Stimulated activated CD4-positive, alpha-beta T cell treated with anti-CD3 and anti-CD28 coated beads, Interleukin-1b, Interleukin-23, amount 100 ng/mL, for 48 hours (primary cell): ENCODE data around the gene ATG3.
"Not testable (repeated sequence)": the region's sequence is repeated elsewhere in the genome, so short reads cannot be mapped to it uniquely, and the experiment has no call there.

Experiments used
- DNase-seq: peaks from one replicate; pipeline ENCODE4 v3.0.0-alpha.2; 2020

The ATG3 gene

DNA sequence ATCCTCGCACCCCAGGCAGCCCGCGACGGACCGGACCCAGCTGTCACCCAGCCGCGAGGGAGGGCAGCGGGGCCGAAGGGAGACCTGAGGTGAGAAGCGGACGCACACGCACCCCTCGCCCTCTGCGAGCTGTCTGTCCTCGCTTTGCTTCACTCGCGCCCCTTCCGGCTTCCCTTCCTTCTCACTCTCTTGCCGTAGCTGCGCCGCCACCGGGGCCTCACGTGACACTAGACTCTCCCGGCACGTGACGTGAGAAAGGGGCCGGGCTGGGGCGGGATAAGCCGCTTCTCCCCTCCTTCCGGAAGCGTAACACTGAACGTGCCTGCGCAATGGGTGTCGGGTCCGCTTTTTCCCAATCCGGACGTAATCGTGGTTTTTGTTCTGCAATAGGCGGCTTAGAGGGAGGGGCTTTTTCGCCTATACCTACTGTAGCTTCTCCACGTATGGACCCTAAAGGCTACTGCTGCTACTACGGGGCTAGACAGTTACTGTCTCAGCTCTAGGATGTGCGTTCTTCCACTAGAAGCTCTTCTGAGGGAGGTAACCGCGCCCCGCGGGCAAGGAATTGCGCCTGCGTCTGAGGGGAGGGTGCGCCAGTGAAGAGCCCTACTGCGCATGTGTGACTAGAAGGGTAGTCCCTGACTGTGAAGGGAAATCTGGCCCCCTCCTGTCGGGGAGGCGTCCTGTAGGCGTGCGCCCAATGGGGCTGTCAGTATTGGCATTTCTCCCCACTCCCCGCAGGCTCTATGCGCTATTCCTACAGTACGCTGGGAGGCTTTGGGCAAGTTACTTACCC lies at the start of gene ATG3, which contains the start of gene SLC35A5:
TSS of gene ATG3 (minus strand) at position 229 of the 796 bp plus-strand sequence. CDS start 434 bp downstream, outside the sequence.
TSS of gene SLC35A5 (plus strand) at position 312 of the 796 bp plus-strand sequence. CDS start 1,359 bp downstream, outside the sequence.
- peak; percentile 99 for DNase-seq

DNA sequence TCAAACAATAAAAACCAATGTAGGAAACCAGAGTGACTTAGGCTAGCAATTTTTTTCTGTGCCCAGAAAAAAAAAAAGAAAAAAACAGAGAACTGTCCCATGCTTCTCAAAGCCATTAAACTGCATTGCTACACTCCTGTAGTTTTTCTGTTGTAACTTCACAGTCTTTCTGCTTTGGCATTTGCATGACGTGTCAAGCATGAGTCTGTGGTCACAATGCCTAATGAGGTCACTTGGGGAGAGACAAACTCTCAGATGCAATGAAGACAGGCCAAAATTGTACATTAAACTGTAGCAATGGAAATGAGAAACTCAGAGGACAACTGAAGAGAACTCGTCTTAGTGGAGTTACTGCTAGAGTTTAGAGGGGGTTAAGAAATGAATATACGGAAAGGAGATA lies 48.4 kb upstream of the ATG3 start:
- DNase-seq = no peak

DNA sequence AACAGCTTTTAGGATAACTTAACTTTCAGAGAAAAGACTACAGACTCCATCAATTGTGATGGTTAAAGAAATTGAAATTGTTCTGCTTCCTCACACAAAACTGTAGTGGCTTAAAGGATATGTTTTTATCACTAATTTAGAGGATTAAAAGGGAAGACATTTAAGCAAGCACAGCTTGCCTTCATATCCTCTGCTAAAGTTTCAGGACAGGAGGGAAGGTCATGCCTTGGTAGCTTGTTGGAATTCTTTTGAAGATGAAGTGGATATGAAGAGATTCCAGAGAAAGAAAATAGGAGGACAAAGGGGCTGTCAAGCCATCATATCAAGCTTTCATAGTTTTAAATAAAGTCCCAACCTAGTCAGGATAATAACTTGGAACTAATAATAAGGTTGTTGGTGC lies 46.1 kb upstream of the ATG3 start:
- DNase-seq = no peak

DNA sequence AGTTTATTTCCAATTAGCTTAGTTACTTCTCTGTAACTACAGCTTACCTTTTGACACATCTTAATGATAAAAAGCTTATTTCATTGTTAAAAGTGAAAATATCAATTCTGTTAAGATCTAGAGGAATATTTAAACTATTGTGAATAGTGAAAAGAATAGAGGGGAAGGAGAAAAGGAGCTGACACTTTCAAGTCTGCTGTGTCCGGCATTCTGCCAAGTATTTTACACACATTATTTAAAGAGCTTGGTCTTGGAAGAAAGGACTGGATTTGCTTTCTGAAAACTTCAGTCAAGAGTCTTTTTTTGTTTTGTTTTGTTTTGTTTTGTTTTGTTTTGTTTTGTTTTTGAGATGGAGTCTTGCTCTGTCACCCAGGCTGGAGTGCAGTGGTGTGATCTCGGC lies 44.3 kb upstream of the ATG3 start:
- no peak for DNase-seq

DNA sequence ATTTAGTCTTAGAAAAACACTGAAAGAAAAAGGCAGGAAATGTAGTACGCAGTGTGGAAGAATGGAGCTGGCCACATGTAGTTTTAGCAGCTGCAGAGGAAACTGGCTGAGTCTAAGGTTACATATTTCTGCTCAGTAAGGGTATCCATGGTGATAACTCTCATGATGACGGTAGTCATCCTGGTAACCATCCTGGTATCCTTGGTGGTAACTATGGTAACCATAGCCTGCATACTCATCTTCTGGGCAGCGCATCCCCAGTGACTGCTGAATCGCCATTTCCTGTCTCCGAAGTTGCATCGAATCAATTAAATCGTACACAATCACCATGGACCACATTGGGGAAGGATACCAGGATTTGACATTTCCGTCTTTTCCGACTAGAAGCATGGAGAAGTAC lies 43.5 kb upstream of the ATG3 start:
- DNase-seq = no peak

DNA sequence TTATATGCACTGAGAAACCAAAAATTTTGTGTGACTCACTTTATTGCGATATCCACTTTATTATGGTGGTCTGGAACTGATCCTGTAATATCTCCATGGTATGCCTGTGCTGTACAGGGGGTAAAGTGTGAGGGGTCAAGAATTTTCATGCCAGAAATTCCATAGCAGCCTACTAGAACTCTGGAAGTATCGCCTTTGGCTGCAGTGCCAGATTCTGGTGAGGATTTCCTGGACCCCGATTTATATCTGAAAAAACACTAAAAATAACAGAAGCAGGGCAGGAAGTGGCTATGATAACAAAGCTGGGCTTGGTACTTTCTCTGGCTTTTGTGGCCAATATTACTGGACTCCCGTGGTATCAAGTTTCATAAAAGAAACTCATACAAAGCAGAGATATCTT lies 42.8 kb upstream of the ATG3 start:
- DNase-seq = no peak

DNA sequence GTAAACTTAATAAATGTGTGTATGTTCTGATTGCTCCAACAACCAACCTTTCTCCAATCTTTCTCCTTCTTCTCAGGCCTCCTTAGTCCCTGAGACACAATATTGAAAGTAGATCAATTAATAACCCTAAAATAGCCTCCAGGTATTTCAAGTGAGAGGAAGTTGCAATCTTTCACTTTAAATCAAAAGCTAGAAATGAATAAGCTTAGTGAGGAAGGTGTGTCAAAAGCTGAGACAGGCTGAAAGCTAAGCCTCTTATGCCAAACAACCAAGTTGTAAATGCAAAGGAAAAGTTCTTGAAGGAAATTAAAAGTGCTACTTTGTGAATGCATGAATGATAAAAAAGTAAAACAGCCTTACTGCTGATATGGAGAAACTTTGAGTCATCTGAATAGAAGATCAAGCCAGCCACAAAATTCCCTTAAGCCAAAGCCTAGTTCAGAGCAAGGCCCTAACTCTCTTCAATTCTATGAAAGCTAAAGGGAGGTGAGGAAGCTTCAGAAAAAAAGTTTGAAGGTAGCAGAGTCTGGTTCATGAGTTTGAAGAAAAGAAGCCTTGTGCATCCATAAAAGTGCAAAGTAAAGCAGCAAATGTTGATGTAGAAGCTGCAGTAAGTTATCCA lies 40.6 kb upstream of the ATG3 start:
- no peak for DNase-seq

DNA sequence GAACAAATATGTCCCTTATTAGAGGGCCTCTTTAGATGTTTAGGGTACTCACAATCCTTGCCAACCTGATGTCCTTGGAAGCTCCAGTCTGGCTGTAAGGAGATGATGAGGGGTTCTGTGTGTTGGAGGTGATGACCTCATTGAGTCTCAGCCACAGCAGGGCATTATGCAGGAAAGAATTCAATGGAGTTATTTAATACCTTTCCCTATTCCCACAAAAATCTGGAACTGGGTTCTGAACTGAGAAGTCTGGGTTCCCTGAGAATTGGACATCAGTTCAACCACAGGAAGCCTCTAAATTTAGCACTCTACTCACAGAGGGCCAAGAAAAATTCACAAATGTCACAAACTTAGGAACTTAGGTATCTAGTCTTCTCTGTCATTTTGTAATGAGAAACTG lies 37.0 kb upstream of the ATG3 start:
- DNase-seq = no peak

DNA sequence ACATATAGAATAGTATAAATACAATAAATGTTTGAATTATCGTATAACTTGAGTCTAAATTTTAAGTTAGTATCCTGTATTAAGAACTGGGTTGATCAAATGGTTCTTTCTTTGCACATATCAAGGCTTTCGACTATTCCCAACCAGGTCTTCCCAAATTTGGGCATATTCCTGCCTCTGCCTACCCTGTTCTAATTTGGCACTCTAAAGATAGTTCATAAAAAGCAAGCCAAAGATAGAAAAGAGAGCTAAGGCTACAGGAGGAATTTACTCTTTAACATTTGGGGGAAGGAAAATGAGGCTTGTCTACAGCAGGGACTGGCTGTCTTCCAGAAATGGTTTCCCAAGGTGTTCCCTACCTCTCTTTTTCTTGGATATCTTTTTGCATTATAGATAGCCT lies 36.2 kb upstream of the ATG3 start:
- DNase-seq = no peak

DNA sequence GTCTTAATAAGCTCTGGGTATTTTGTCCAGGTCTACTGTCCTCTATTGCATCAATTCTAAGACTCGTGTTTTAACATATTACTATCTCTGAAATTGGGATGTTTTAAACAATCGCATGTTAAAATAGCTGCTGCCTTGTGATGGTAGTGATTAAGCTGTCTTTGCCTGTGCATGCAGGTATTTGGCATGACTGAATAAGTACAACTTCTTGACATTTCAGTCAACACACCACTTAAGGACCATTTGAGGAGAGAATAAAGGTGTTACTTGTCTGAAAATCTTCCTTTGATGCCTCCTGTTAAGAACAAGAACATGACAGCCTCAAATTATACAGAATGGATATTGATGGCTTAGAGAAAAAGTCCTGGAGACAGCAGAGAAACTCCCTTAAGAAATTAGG lies 33.1 kb upstream of the ATG3 start:
- DNase-seq = no peak

DNA sequence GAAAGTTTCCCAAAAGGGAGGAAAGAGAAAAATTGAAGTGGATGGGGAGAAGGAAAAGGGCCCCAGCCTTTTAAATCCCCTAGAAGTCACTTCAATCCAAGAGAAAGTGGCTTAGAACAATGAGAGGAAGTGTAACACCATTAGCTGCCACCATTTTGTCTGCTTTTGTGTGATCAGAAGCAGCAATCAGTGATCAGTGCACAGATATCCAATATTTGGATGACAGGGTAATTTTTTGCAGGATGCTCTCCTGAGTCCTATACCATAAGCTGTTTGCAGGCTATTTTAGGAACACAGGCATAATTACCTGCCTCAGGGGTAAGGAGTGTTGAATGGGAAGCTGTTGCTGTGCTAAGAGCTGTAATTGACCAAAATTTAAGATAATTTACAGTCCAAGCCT lies 31.5 kb upstream of the ATG3 start:
- no peak for DNase-seq

DNA sequence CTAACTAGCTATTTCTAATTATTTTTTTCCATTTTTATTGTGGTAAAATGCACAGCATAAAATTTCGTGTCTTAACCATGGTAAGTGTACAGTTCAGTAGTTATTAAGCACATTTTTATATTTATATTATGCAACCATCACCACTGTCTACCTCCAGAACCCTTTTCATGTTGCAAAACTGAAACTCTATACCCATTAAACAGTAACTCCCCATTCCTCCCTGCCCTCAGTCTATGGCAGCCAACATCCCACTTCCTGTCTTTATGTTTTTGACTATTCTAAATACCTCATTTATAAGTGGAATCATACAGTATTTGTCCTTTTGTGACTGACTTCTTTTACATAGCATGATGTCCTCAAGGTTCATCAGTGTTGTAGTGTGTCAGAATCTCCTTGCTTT lies 25.6 kb upstream of the ATG3 start:
- DNase-seq = no peak

DNA sequence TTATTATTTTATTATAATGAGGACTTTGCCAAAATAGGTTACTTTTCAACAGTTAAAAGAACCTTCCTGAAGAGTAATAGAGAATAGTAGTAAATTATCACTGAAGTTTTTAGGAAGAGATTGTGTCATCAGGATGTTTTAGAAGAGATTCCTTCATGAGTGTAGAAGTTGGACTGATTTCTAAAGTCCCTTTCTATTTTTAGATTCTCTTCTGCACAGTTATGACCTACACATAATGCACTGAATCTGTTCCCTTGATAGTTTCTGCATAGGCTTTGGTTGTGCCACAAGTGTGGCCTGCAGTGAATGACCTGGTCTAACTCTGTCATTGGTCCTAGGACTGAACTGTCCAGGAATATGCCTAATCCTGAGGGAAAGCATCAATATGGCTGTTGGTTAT lies 24.0 kb upstream of the ATG3 start:
- DNase-seq = no peak

DNA sequence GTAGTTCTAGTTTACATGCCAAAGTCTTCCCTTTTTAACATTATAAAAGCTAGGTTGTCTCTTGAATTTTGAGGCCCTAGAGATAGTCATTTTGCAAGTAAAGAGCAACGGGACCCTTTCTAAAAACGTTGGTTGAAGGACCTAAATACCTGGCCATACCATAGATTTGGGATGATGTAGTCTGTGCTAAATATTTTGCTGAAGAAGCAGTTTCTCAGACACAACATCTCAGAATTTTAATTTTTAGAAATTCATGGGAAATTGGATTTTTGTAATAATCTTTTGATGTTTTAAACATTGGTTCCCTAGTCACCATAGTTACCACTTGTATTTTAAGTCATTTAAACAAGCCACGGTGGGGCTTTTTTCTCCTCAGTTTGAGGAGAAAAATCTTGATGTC lies 21.3 kb upstream of the ATG3 start:
- no peak for DNase-seq

DNA sequence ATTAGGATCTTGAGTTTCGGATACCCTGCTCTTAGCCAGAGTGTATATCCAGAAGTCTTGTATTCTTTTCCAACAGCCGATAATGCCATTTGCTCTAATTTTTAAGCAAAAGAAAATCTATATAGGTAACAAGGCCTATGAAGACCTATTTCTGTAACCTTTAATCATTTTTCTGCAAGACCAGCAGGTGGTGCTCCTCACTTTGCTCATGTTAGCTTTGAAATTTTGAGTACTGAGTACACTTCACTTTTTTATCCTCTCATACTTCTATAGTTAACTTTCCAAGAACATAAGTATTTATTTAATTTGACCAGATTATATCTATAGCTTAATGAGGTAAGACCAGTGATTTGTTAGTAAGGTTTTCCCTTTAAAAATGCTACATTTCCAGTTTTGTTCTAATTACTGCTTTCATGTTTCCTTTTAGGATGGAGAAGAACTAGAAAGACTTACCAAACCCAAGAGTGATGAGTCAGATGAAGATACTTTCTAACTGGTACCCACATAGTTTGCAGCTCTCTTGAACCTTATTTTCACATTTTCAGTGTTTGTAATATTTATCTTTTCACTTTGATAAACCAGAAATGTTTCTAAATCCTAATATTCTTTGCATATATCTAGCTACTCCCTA lies 20.6 kb upstream of the ATG3 start:
- peak; percentile 5 for DNase-seq

DNA sequence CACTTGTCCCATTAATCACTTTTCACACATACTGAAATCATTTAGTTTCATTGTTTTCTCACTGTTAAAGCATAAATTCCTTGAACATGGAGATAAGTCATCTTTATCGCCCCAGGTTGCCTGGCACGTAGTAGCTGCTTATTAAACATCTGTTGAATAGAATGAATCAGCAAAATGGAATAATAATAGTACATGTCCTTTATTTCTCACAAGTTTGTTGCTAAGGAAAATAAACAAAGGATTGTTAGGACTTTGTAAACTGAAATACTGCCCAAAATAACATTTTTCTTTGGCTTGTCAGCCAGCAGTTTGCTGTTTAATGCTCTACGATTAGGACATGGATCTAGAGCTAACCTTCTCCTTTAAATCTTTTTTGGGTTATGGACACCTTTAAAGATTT lies 17.9 kb upstream of the ATG3 start:
- DNase-seq = no peak

DNA sequence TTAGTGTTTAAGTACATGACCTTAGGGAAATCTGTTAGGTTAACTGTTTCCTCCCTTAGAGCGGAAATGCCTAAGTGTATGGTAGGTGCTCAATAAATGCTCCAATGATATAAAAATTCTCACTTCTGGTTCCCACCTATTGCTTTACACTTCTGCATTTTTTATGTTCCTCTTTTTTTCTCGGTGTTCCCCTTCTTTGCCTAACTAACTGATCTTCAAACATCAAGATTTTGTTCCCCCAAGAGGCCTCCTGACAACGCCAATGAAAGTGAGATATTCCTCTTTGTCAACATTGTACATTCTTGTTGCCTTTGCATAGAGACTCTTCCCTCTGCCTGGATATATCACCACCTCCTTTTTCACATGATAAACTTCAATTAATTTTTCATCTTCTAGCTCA lies 17.5 kb upstream of the ATG3 start:
- DNase-seq = no peak

DNA sequence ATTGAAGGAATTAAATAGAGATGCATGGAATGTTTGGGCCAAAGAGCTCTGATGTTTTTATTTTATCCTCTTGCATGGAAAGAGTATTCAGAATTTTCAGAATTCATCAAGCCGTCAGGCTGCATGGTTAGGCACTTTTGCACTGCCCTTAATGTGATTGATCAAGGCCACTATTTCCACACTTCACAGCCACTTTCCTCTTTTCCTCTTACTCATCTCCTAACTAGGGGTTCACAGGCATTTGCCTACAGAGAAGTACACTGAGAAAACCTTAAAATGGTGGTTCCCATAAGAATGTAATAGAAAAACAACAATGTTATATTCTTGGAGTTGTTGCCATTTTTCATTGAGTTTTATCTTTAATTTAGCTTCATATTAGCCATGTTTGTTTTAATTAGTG lies 10.9 kb upstream of the ATG3 start:
- DNase-seq = no peak

DNA sequence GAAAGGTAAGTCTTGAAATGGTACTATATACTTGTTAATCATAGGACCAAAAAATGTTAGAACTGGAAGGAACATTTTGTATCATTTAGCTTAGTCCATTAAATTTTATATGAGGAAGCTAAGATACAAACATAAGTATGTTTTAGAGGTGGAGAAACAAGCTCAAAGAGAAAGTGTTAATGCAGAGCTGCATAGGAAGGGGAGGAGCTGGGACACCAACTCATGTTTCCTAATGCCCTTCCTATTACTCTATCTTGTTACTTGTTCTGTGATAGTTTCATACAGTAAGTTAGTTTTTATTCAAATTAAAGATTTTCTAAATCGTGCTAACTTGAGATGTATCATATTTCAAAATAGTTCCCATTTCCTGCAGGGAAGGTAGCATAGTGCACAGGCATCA lies 7.5 kb upstream of the ATG3 start:
- DNase-seq = no peak

DNA sequence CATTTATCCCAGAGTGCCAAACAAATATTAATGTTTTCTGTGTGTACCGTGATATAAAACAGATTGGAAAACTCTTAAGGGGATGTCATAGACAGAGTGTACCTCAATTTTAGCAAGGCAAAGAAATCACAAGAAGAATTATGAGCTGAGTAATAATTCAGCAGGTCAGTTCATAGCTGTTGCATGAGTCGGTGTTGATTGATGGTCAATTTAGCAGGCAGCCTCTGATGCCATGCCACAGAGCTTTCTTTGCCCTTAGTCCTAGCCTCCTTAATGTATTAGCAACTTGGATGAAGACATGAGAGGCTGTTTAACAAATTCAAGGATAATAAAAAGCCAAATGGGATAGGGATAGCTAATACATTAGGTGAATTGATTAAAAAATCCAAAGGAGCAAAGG lies 6.9 kb upstream of the ATG3 start:
- DNase-seq = no peak

DNA sequence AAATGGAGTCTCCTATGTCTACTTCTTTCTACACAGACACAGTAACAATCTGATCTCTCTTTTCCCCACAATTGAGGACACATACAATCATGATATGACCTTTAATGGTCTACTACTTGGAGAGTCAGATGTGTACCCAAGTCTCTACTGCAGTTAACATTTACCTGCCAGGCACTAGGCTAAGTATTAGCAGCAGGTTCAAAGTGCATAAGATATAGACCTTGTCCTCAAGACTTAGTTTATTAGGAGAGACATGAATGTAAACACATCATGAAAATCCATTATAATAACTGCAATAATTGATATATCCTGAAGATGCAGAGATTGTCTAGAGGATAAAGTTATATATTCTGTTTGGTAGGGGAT lies 3.2 kb upstream of the ATG3 start:
- DNase-seq = no peak

DNA sequence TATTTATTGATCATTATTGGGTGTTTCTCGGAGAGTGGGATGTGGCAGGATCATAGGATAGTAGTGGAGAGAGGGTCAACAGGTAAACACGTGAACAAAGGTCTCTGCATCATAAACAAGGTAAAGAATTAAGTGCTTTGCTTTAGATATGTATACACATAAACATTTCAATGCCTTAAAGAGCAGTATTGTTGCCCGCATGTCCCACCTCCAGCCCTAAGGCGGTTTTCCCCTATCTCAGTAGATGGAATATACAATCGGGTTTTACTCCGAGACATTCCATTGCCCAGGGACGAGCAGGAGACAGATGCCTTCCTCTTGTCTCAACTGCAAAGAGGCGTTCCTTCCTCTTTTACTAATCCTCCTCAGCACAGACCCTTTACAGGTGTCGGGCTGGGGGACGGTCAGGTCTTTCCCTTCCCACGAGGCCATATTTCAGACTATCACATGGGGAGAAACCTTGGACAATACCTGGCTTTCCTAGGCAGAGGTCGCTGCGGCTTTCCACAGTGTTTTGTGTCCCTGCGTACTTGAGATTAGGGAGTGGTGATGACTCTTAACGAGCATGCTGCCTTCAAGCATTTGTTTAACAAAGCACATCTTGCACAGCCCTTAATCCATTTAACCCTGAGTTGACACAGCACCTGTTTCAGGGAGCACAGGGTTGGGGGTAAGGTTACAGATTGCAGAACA lies 2.6 kb upstream of the ATG3 start:
- DNase-seq = not testable (repeated sequence)

DNA sequence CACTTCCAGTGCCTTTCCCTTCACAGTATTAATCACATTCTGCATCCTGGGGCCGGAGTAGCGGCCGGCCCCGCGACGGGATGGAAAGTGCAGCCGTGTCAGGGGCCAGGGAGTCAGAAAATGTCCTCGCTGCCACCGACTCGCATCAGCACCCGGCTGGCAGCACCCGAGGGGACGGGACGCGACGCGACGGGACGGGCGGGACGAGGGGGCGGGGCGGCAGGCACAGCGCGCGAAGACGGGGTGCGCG lies 353 bp downstream of the ATG3 start:
- DNase-seq = no peak
